ENCODE measurements around the gene SLC44A5.

DNA sequence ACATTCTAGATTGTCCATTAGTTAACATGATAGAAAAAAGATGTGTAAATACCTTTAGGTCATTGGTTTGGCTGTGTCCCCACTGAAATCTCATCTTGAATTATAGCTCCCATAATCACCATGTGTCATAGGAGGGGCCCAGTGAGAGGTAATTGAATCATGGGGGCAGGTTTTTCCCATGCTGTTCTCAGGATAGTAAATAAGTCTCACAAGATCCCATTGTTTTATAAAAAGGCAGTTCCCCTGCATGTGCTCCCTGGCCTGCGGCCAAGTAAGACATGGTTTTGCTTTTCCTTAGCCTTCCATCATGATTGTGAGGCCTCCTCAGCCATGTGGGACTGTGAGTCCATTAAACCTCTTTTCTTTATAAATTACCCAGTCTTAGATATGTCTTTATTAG, 32.5 kb upstream of the SLC44A5 start:
- TF ChIP-seq CTCF (IDR thresholded peaks at IDR 0.05; ENCODE audit: low read length) (no peak), EZH2 (IDR thresholded peaks at IDR 0.05; ENCODE audit: borderline replicate concordance, low read length) (no peak)

All from OCI-LY1 (cell line).